ENCODE measurements around the gene DLG5.

The DLG5 gene

DNA sequence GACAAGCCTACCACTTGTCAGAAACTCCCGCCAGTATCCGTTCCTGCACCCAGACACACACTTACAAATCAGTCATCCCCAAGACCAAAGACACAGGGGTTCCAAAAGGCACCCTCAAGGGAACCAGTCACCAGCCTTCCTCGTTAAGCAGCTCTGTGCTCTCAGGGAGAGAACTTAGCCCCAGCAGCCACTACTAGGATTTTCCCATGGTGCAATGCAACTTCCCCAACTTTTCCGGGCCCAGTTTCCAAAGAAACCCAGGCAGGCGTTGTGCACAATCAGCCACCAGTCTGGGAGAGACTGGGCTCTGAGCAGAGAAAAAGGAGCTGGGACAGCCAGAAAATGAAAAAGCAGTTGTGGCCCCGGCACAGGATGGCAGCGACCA, 1.2 kb downstream of the DLG5 start:
- no peak for TF ChIP-seq POLR2AphosphoS5 (IDR thresholded peaks at IDR 0.05; ENCODE audit: low read depth, low read length)
- no peak for TF ChIP-seq TAF1 (IDR thresholded peaks at IDR 0.05; ENCODE audit: borderline replicate concordance, insufficient read depth, low read length)

DNA sequence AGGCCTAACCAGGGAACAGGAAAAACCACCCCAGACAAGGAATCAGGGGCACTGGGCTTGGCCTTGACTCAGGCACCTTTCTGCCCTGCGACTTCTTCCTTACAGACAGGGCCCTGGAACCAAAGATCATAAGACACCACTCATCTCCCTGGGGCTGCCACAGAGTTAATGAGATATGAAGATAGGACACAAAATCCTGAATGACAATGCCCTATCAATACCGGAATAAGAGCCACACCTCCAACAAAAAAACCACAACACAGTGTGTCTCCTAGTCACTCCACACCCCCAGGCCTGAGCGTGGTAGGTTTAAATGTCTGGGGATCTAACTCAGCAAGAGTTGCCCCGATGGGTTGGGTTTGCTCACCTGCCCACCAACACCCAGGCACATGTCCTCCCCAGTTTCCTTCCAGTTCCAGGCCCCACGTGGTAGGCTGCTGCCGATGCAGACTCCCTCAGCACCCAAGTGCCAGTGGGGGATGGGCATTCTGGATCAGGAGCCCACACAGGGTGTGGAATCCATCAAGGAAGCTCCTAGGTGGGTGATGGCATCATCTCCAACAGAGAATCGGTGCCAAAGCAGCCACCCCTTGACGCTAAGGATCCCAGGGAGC, 3.9 kb downstream of the DLG5 start:
- TF ChIP-seq SIN3A (IDR thresholded peaks at IDR 0.05; ENCODE audit: borderline replicate concordance, insufficient read depth, low read length): no peak
- TF ChIP-seq, protein P1, sequence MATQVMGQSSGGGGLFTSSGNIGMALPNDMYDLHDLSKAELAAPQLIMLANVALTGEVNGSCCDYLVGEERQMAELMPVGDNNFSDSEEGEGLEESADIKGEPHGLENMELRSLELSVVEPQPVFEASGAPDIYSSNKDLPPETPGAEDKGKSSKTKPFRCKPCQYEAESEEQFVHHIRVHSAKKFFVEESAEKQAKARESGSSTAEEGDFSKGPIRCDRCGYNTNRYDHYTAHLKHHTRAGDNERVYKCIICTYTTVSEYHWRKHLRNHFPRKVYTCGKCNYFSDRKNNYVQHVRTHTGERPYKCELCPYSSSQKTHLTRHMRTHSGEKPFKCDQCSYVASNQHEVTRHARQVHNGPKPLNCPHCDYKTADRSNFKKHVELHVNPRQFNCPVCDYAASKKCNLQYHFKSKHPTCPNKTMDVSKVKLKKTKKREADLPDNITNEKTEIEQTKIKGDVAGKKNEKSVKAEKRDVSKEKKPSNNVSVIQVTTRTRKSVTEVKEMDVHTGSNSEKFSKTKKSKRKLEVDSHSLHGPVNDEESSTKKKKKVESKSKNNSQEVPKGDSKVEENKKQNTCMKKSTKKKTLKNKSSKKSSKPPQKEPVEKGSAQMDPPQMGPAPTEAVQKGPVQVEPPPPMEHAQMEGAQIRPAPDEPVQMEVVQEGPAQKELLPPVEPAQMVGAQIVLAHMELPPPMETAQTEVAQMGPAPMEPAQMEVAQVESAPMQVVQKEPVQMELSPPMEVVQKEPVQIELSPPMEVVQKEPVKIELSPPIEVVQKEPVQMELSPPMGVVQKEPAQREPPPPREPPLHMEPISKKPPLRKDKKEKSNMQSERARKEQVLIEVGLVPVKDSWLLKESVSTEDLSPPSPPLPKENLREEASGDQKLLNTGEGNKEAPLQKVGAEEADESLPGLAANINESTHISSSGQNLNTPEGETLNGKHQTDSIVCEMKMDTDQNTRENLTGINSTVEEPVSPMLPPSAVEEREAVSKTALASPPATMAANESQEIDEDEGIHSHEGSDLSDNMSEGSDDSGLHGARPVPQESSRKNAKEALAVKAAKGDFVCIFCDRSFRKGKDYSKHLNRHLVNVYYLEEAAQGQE (IDR thresholded peaks at IDR 0.05; ENCODE audit: insufficient read depth in 1 of 2, low read depth in 2 of 2, low read length in 2 of 2): no peak
- no peak for TF ChIP-seq POLR2AphosphoS5 (IDR thresholded peaks at IDR 0.05; ENCODE audit: low read depth, low read length)
- TF ChIP-seq FOXP2 (optimal IDR thresholded peaks at IDR 0.05; ENCODE audit: borderline replicate concordance, extremely low read depth, extremely low read length, insufficient read depth): no peak
- no peak for TF ChIP-seq TAF1 (IDR thresholded peaks at IDR 0.05; ENCODE audit: borderline replicate concordance, insufficient read depth, low read length)

DNA sequence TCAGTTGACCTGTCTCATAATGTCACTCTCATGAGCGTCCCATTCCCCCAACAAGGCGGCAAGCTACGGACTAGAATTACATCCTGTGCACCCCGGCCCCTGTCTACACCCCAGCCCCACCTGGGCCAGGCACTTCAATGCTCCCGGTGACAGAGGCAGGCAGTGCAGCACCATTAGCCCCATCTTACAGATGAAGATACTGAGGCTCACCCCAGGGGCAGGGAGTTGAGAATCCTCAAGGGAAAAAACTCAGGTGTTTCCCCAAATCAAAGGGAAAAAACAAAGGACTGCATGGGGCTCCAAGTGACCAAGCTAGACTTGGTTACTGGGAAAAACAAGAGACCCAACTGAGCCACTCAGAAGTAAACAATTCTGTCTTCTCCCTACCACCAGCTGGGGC, 4.5 kb downstream of the DLG5 start:
- TF ChIP-seq POLR2AphosphoS5 (IDR thresholded peaks at IDR 0.05; ENCODE audit: low read depth, low read length): no peak
- TF ChIP-seq, protein P1 (IDR thresholded peaks at IDR 0.05; ENCODE audit: insufficient read depth in 1 of 2, low read depth in 2 of 2, low read length in 2 of 2): no peak
- no peak for TF ChIP-seq TAF1 (IDR thresholded peaks at IDR 0.05; ENCODE audit: borderline replicate concordance, insufficient read depth, low read length)
- TF ChIP-seq FOXP2 (optimal IDR thresholded peaks at IDR 0.05; ENCODE audit: borderline replicate concordance, extremely low read depth, extremely low read length, insufficient read depth): no peak
- no peak for TF ChIP-seq SIN3A (IDR thresholded peaks at IDR 0.05; ENCODE audit: borderline replicate concordance, insufficient read depth, low read length)

DNA sequence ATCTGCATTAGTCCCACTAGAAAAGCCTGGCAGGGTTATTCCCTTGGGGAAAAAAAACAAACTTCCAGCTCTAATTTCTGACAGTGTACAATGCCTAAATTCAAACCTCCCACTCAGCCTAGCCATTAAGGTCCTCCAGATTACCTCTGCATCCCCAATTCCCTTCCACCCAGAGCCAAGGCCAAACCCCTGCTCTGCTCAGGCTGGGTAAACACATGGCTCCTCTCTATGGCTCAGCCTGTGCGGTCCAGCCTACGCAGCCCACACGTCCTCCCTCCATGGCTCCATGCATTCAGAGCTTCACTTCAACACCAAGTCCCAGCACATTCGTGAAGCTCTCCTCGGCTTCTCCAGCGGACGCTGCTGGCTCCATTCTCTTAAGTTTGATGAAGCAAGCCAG, 5.2 kb downstream of the DLG5 start:
- TF ChIP-seq, protein P1 (IDR thresholded peaks at IDR 0.05; ENCODE audit: insufficient read depth in 1 of 2, low read depth in 2 of 2, low read length in 2 of 2): no peak
- TF ChIP-seq SIN3A (IDR thresholded peaks at IDR 0.05; ENCODE audit: borderline replicate concordance, insufficient read depth, low read length): no peak
- no peak for TF ChIP-seq TAF1 (IDR thresholded peaks at IDR 0.05; ENCODE audit: borderline replicate concordance, insufficient read depth, low read length)
- TF ChIP-seq POLR2AphosphoS5 (IDR thresholded peaks at IDR 0.05; ENCODE audit: low read depth, low read length): no peak
- TF ChIP-seq FOXP2 (optimal IDR thresholded peaks at IDR 0.05; ENCODE audit: borderline replicate concordance, extremely low read depth, extremely low read length, insufficient read depth): no peak

DNA sequence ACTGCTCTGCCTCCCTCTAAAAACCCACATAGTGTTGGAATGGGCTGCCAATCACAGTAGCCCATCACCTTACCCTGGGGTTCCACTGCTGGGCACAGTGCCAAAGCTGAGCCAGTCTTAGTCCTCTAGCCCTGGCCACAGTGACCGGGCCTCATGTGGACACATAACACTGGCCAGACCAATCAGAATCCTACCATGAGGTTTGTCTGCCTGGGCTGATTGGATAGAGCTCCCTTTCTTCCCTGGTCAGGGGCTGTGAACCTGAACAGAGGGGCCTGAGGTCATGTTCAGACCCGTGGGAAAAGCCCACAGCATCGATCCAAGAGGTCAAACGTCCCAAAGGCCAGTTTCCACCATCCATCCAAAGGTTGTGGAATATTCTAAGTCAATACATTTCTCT, 6.1 kb downstream of the DLG5 start:
- TF ChIP-seq, protein P1 (IDR thresholded peaks at IDR 0.05; ENCODE audit: insufficient read depth in 1 of 2, low read depth in 2 of 2, low read length in 2 of 2): no peak
- TF ChIP-seq TAF1 (IDR thresholded peaks at IDR 0.05; ENCODE audit: borderline replicate concordance, insufficient read depth, low read length) (no peak), SIN3A (IDR thresholded peaks at IDR 0.05; ENCODE audit: borderline replicate concordance, insufficient read depth, low read length) (no peak), FOXP2 (optimal IDR thresholded peaks at IDR 0.05; ENCODE audit: borderline replicate concordance, extremely low read depth, extremely low read length, insufficient read depth) (no peak), POLR2AphosphoS5 (IDR thresholded peaks at IDR 0.05; ENCODE audit: low read depth, low read length) (no peak)

All from PFSK-1 (cell line).